Testis (tissue), 3 donors: ENCODE results near the gene UBE2O. TPM values are rescaled to one million over a fixed set of nuclear protein-coding genes. Genes with fewer than 3 reads are reported as not detected.

Experiments used
- DNase-seq: peaks from one replicate; pipeline ENCODE4 v3.0.0-alpha.2; 2019
- H3K27ac ChIP-seq, 2 donors: fragments of 200-600 bp; sonication (generic); one replicate each; pipeline ENCODE4 v1.5.1; 2019
- H3K27me3 ChIP-seq: fragments of 200-600 bp; sonication (generic); one replicate; pipeline ENCODE4 v1.5.1; 2019
- H3K36me3 ChIP-seq: fragments of 200-600 bp; sonication (generic); one replicate; pipeline ENCODE4 v1.5.1; 2017; ENCODE audit warnings: low read depth; ENCODE audit errors: missing control alignments
- H3K4me1 ChIP-seq: fragments of 200-600 bp; sonication (generic); one replicate; pipeline ENCODE4 v1.5.1; 2019
- H3K4me3 ChIP-seq, 2 donors: fragments of 200-600 bp; sonication (generic); one replicate each; pipeline ENCODE4 v1.5.1; 2017 to 2019
- H3K9me3 ChIP-seq: fragments of 200-600 bp; sonication (generic); one replicate; pipeline ENCODE4 v1.5.1; 2017
- CTCF ChIP-seq, 3 experiments: fragments of 450-650 bp in 2 of 3; fragments of 200-600 bp in 1 of 3; sonication (generic) in 1 of 3; IDR thresholded peaks; one replicate each; pipeline ENCODE4 v1.5.1; 2016 to 2019; ENCODE audit warnings: antibody characterized with exemption in 3 of 3, mild to moderate bottlenecking in 2 of 3, moderate library complexity in 1 of 3
- POLR2A ChIP-seq: fragments of 450-650 bp; IDR thresholded peaks from one replicate; pipeline ENCODE4 v1.6.1; 2017; ENCODE audit warnings: antibody characterized with exemption, mild to moderate bottlenecking, moderate library complexity
- WGBS, 2 donors: methylation state at CpG; one replicate each; pipeline ENCODE4 v1.1.5; 2018; 5-methylcytosine and 5-hydroxymethylcytosine counted together
- intact Hi-C: fragments of 100-400 bp; cut with DNase I; formaldehyde crosslinking; loops from one replicate; pipeline ENCODE4 v1.15.1; 2023; ENCODE audit warnings: low total_unique reads
- polyA plus RNA-seq: library from polyadenylated mRNA; stranded (reverse); fragments of 350-450 nt; fragmentation: Illumina TruSeq; extraction: RNeasy Lipid Tissue Mini Kit (QIAGEN cat#74804); gene quantifications from one replicate; pipeline ENCODE4 v1.2.3, GENCODE V29; 2014; ENCODE audit warnings: low read depth, low replicate concordance; ENCODE audit not compliant: insufficient read depth
- total RNA-seq, 2 donors: library from RNA; depleted of rRNA; stranded (reverse); fragments of >200 nt; gene quantifications; one replicate each; pipeline ENCODE4 v1.2.3, GENCODE V29; 2016

Gene UBE2O
- total and polyA plus RNA-seq, 3 donors from 2014 or later, result 40.6 to 58.0 (median 56.6) TPM

DNA sequence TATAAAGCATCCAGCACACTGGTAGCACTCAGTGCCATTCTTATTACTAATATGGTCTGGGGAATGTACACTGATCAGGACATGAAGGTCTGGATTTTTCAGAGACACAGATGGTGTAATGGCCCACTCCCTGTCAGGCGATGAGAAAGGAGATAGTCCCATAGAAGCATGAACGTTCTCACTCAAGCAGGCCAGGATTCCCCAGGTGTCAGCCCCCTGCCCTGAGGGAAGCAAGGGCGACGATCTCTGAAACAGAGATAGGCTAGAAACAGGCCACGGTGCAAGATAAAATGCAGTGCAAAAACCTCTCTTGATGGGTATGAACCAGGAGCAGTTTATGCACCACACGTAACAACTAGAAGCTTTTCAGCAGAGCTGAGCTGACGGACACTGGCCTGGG lies 109.8 kb downstream of the UBE2O start:
- H3K4me1 ChIP-seq, result peaks cover 5% of the 10 kb centered on the region
- H3K36me3 ChIP-seq, result no peaks in the 10 kb centered on the region
- WGBS, 2 donors, result 87 to 93% methylated on average over 7 of the region's 7 CpGs
- H3K4me3 ChIP-seq, result no peak overlapping the region
- no peak for DNase-seq
- H3K27ac ChIP-seq, result no peak overlapping the region
- no peaks in the 10 kb centered on the region for H3K9me3 ChIP-seq
- intact Hi-C loops, result no loop called here
- no peaks in the 10 kb centered on the region for H3K27me3 ChIP-seq
- TF ChIP-seq CTCF (IDR thresholded peaks at IDR 0.05) (no peak), POLR2A (no peak)

DNA sequence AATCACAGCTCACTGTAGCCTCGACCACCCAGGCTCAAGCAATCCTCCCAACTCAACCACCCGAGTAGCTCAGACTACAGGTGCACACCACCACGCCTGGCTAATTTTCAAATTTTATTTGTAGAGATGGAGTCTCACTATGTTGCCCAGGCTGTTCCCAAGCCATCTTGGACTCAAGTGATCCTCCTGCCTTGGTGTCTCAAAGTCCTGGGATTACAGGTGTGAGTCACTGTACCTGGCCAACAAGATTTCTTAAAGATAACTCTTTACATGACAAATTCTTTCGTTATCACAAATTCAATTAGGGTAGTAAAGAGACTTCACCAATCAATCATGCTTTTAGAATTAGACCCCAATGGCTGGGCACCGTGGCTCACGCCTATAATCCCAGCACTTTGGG lies 111.7 kb downstream of the UBE2O start:
- no peak for DNase-seq
- Histone ChIP-seq H3K27me3 (no peaks in the 10 kb centered on the region), H3K9me3 (no peaks in the 10 kb centered on the region), H3K4me3 (no peak overlapping the region), H3K36me3 (no peaks in the 10 kb centered on the region), H3K27ac (no peak overlapping the region), H3K4me1 (peaks cover 18% of the 10 kb centered on the region)
- 95 to 96% methylated on average over 6 of the region's 6 CpGs for WGBS, 2 donors
- TF ChIP-seq POLR2A, result no peak
- TF ChIP-seq CTCF (IDR thresholded peaks at IDR 0.05), result no peak
- intact Hi-C loops, result no loop called here

Other genes with a start within 250 kb of the UBE2O start
- gene RNF157, start 212.7 kb downstream of the UBE2O start, total RNA-seq, result 100 to 1,000 TPM; 101 to 108 TPM
- gene RNF157, start 212.7 kb downstream of the UBE2O start, polyA plus RNA-seq, result 98.8 TPM
- gene UBALD2, start 187.8 kb downstream of the UBE2O start, total RNA-seq, result 10 to 100 TPM; 13.6 to 16.7 TPM
- gene UBALD2, start 187.8 kb downstream of the UBE2O start, polyA plus RNA-seq, result 48.7 TPM
- 10 to 100 TPM; 27.0 to 39.0 TPM for gene QRICH2, start 144.9 kb downstream of the UBE2O start, total RNA-seq
- 43.4 TPM for gene QRICH2, start 144.9 kb downstream of the UBE2O start, polyA plus RNA-seq
- gene PRPSAP1, start 99.2 kb downstream of the UBE2O start, total RNA-seq, result 100 to 1,000 TPM; 132 to 152 TPM
- gene PRPSAP1, start 99.2 kb downstream of the UBE2O start, polyA plus RNA-seq, result 184 TPM
- 10 to 100 TPM; 14.7 to 17.7 TPM for gene SPHK1, start 68.5 kb downstream of the UBE2O start, total RNA-seq
- 8.0 TPM for gene SPHK1, start 68.5 kb downstream of the UBE2O start, polyA plus RNA-seq
- gene AANAT, start 14.5 kb upstream of the UBE2O start, total RNA-seq, result 1 to 10 TPM; 2.0 to 4.3 TPM
- 4.4 TPM for gene AANAT, start 14.5 kb upstream of the UBE2O start, polyA plus RNA-seq
- 10 to 100 TPM; 26.3 to 30.2 TPM for gene RHBDF2, start 48.3 kb upstream of the UBE2O start, total RNA-seq
- gene RHBDF2, start 48.3 kb upstream of the UBE2O start, polyA plus RNA-seq, result 9.7 TPM
- gene CYGB, start 84.6 kb upstream of the UBE2O start, total RNA-seq, result 1 to 10 TPM; 3.4 to 7.2 TPM
- gene CYGB, start 84.6 kb upstream of the UBE2O start, polyA plus RNA-seq, result 9.9 TPM
- 1 to 10 TPM; 3.2 to 3.8 TPM for gene PRCD, start 86.9 kb upstream of the UBE2O start, total RNA-seq
- 4.6 TPM for gene PRCD, start 86.9 kb upstream of the UBE2O start, polyA plus RNA-seq
- gene ST6GALNAC2, start 132.7 kb upstream of the UBE2O start, total RNA-seq, result 10 to 100 TPM; 29.7 to 87.5 TPM
- 107 TPM for gene ST6GALNAC2, start 132.7 kb upstream of the UBE2O start, polyA plus RNA-seq
- gene ST6GALNAC1, start 190.6 kb upstream of the UBE2O start, total RNA-seq, result 10 to 100 TPM; 20.1 to 20.6 TPM
- gene ST6GALNAC1, start 190.6 kb upstream of the UBE2O start, polyA plus RNA-seq, result 11.9 TPM